K562 (cell line): Measurements from ENCODE around the gene KCND2. TPM values are rescaled to one million over a fixed set of nuclear protein-coding genes. Genes with fewer than 3 reads are reported as not detected.

Source experiments
- ADNP ChIP-seq: fragments of 200-800 bp; sonication (Bioruptor generic); IDR thresholded peaks from 2 replicates; pipeline ENCODE4 v1.6.1; 2016; ENCODE audit warnings: missing genetic modification characterization, missing compliant biosample characterization
- ETV1 ChIP-seq: fragments of 450-650 bp; conservative IDR thresholded peaks from 2 replicates; pipeline ENCODE4 v1.6.1; 2016; ENCODE audit warnings: missing genetic modification characterization, control low read depth, low read depth, missing compliant biosample characterization
- JUND ChIP-seq, 2 experiments: IDR thresholded peaks; 2 replicates in 1 of 2; 3 replicates in 1 of 2; pipeline ENCODE4 v1.6.1; 2011; ENCODE audit warnings: borderline replicate concordance in 2 of 2, low read depth in 2 of 2, low read length in 2 of 2, improper control_type of control experiment in 1 of 2, missing biosample characterization in 1 of 2, missing genetic modification characterization in 1 of 2, missing genetic modification reagents in 1 of 2
- L3MBTL2 ChIP-seq: fragments of 450-650 bp; IDR thresholded peaks from 2 replicates; pipeline ENCODE4 v1.6.1; 2016; ENCODE audit warnings: mild to moderate bottlenecking, moderate library complexity
- POU5F1 ChIP-seq: fragments of 150-350 bp; IDR thresholded peaks from 2 replicates; pipeline ENCODE4 v1.6.1; 2014; ENCODE audit warnings: borderline replicate concordance, low read length, low read depth, mild to moderate bottlenecking; ENCODE audit not compliant: partially characterized antibody
- TEAD1 ChIP-seq, 2 experiments: fragments of 450-650 bp in 1 of 2; sonication (generic) in 1 of 2; formaldehyde crosslinking; IDR thresholded peaks; 2 replicates each; pipeline versions ENCODE4 v1.4.0 to v1.8.0; 2020 to 2022; ENCODE audit warnings: mild to moderate bottlenecking in 2 of 2, missing genetic modification reagents in 1 of 2
- polyA plus RNA-seq, 8 experiments: library from polyadenylated mRNA; depleted of rRNA in 4 of 8; stranded (reverse) in 5 of 8; unstranded in 3 of 8; fragments of >200 nt; fragmentation: Nextera tagmentation in 2 of 8; fragmentation: Illumina TruSeq in 1 of 8; extraction: Ambion mirVana in 2 of 8; extraction: Trizol in 1 of 8; gene quantifications; 2 replicates each; pipeline versions ENCODE4 v1.2.1 to v1.2.3, GENCODE V29; 2011 to 2014; ENCODE audit warnings: inconsistent platforms in 1 of 8, missing spikeins in 1 of 8
- total RNA-seq, 7 experiments: library from RNA; depleted of rRNA in 6 of 7; stranded (reverse); fragments of >200 nt in 6 of 7; fragmentation: Illumina TruSeq in 2 of 7; extraction: Trizol in 2 of 7; gene quantifications; 2 replicates each; pipeline versions ENCODE4 v1.2.1 to v1.2.3, GENCODE V29; 2011 to 2021; ENCODE audit warnings: low replicate concordance in 1 of 7
- TF ChIP-seq, protein P1 (sequence below): fragments of 250-450 bp; sonication (Bioruptor Pico); IDR thresholded peaks from 2 replicates; pipeline ENCODE4 v1.4.0; 2020; ENCODE audit warnings: mild to moderate bottlenecking
- TF ChIP-seq, protein P2 (sequence below): sonication (generic); formaldehyde crosslinking; IDR thresholded peaks from 2 replicates; pipeline ENCODE4 v1.8.1; 2023; ENCODE audit warnings: mild to moderate bottlenecking, missing genetic modification reagents, moderate library complexity

KCND2 gene
- total and polyA plus RNA-seq, 9 of the 15 experiments (the other 6 are each of a cell fraction or from before 2014, with no cell fraction given): 0.03 to 0.12 TPM; not detected in 7

DNA sequence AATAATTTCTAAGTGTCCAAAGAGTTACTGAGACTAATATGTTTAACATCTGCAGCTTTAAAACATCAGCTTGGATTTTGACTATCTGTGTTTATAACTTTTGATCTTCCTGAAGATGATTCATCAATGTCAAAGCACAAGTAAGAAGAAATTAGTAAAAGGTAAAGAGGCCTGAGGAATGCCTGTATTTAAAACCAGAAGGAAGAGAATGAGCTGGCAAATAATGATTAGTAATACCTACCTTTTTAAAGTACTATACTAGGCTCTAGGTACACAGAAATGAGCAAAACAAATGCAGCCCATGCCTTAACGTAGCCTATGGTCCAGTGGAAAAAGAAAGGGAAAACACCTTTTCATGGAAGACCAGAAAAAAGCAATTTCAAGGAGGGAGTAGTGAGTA is 158.0 kb downstream of the KCND2 start (continued):
- TF ChIP-seq, protein P1, sequence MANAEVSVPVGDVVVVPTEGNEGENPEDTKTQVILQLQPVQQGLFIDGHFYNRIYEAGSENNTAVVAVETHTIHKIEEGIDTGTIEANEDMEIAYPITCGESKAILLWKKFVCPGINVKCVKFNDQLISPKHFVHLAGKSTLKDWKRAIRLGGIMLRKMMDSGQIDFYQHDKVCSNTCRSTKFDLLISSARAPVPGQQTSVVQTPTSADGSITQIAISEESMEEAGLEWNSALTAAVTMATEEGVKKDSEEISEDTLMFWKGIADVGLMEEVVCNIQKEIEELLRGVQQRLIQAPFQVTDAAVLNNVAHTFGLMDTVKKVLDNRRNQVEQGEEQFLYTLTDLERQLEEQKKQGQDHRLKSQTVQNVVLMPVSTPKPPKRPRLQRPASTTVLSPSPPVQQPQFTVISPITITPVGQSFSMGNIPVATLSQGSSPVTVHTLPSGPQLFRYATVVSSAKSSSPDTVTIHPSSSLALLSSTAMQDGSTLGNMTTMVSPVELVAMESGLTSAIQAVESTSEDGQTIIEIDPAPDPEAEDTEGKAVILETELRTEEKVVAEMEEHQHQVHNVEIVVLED (CRISPR knock-in tag): no peak
- no peak for TF ChIP-seq POU5F1
- no peak for TF ChIP-seq ETV1 (tag)
- TF ChIP-seq, protein P2, sequence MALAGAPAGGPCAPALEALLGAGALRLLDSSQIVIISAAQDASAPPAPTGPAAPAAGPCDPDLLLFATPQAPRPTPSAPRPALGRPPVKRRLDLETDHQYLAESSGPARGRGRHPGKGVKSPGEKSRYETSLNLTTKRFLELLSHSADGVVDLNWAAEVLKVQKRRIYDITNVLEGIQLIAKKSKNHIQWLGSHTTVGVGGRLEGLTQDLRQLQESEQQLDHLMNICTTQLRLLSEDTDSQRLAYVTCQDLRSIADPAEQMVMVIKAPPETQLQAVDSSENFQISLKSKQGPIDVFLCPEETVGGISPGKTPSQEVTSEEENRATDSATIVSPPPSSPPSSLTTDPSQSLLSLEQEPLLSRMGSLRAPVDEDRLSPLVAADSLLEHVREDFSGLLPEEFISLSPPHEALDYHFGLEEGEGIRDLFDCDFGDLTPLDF: no peak
- no peak for TF ChIP-seq JUND (IDR thresholded peaks at IDR 0.05; ENCODE audit: borderline replicate concordance, low read depth, low read length)
- TF ChIP-seq JUND (tag; IDR thresholded peaks at IDR 0.05; ENCODE audit: borderline replicate concordance, low read depth, low read length): no peak
- no peak for TF ChIP-seq ADNP (tag)
- no peak for TF ChIP-seq L3MBTL2
- TF ChIP-seq TEAD1 (CRISPR knock-in tag; IDR thresholded peaks at IDR 0.05): no peak
